Heart left ventricle (tissue), 16 donors: ENCODE measurements around the gene PFKP. TPM values are rescaled to one million over a fixed set of nuclear protein-coding genes. Genes with fewer than 3 reads are reported as not detected.
A peak's percentile ranks its signal among the peaks of the same experiment; 100 is the strongest.

ENCODE experiments used
- ATAC-seq, 4 donors: fragments of 200-7000 bp; cut with Tn5 transposase; one replicate each; pipeline ENCODE4 v1.9.1; 2020 to 2022; ENCODE audit warnings: moderate library complexity in 4 of 4, mild to moderate bottlenecking in 3 of 4, moderate number of reproducible peaks in 1 of 4
- DNase-seq, 5 donors: peaks; one replicate each; pipeline ENCODE4 v3.0.0-alpha.2; 2020
- H3K27ac ChIP-seq, 12 donors: fragments of 200-600 bp; sonication (generic) in 4 of 12; one replicate each; pipeline versions ENCODE4 v1.5.0 to v1.8.0; 2016 to 2022; ENCODE audit warnings: mild to moderate bottlenecking in 2 of 12
- H3K27me3 ChIP-seq, 9 donors: fragments of 200-600 bp; sonication (generic) in 2 of 9; one replicate each; pipeline versions ENCODE4 v1.5.1 to v1.8.0; 2016 to 2022; ENCODE audit warnings: mild to moderate bottlenecking in 3 of 9
- H3K36me3 ChIP-seq, 9 donors: fragments of 200-600 bp; sonication (generic) in 2 of 9; one replicate each; pipeline versions ENCODE4 v1.5.0 to v1.8.0; 2018 to 2022; ENCODE audit warnings: mild to moderate bottlenecking in 2 of 9
- H3K4me1 ChIP-seq, 12 donors: fragments of 200-600 bp; sonication (generic) in 4 of 12; one replicate each; pipeline versions ENCODE4 v1.5.0 to v1.8.0; 2016 to 2022; ENCODE audit warnings: mild to moderate bottlenecking in 3 of 12
- H3K4me3 ChIP-seq, 12 donors: fragments of 200-600 bp; sonication (generic) in 4 of 12; one replicate each; pipeline versions ENCODE4 v1.5.0 to v1.8.0; 2017 to 2022; ENCODE audit warnings: mild to moderate bottlenecking in 9 of 12, moderate library complexity in 4 of 12
- H3K9me3 ChIP-seq, 12 donors: fragments of 200-600 bp; sonication (generic) in 4 of 12; one replicate each; pipeline versions ENCODE4 v1.5.0 to v1.8.0; 2016 to 2022; ENCODE audit warnings: mild to moderate bottlenecking in 1 of 12
- CTCF ChIP-seq, 12 donors: fragments of 200-600 bp; sonication (generic) in 4 of 12; IDR thresholded peaks; one replicate each; pipeline versions ENCODE4 v1.5.0 to v1.8.0; 2018 to 2022; ENCODE audit warnings: antibody characterized with exemption in 12 of 12, mild to moderate bottlenecking in 5 of 12
- POLR2A ChIP-seq, 2 donors: fragments of 450-650 bp; IDR thresholded peaks; one replicate each; pipeline ENCODE4 v1.6.1; 2017; ENCODE audit warnings: antibody characterized with exemption in 2 of 2, mild to moderate bottlenecking in 2 of 2, moderate library complexity in 2 of 2
- WGBS, 4 donors: extraction: QIAGEN DNeasy Blood & Tissue Kit in 2 of 4; methylation state at CpG; one replicate each; pipeline versions ENCODE4 v1.1.5 to v1.1.7; 2013 to 2018; 5-methylcytosine and 5-hydroxymethylcytosine counted together
- intact Hi-C, 10 donors: fragments of 100-400 bp; cut with DNase I; formaldehyde crosslinking; loops; one replicate each; pipeline versions ENCODE4 v1.11.1 to v1.14.2; 2022
- polyA plus RNA-seq, 2 donors: library from polyadenylated mRNA; stranded (reverse); fragments of 200-250 nt; gene quantifications; one replicate each; pipeline ENCODE4 v1.2.3, GENCODE V29; 2013
- total RNA-seq, 9 donors: library from RNA; depleted of rRNA in 2 of 9; stranded (reverse); fragments of >200 nt in 2 of 9; fragmentation: NEBNext Ultra II Directional in 3 of 9; extraction: Animal tissue kit (Norgen Biotek cat#: 25700) in 3 of 9; gene quantifications; one replicate each; pipeline versions ENCODE4 v1.1.0 to v1.2.4, GENCODE V29; 2016 to 2023
- donor health status: ischemic (EF 13 %, LVEDD 7.1; RV severe dilation, severe dysfunction).
- donor health status: healthy with polysubstance abuse.
- donor health status: DM: no; HTN: yes; CAD: no.
- donor health status: DM: no; HTN: no; CAD: no.
- donor health status: ischemic (EF 25% LVEDD 6.9; RV normal size, moderate dysfunction).
- donor health status: ischemic (EF 25% LVEDD 5.7; RV mildly dilated, moderate dysfunction).
- donor health status: healthy.
- donor health status: DM: yes; HTN: yes; CAD: no.
- donor health status: ischemic (EF 35%, LVEDD 5.7; RV mildly dilated, moderate dysfunction).
- donor health status: nonischemic (EF 11% LVEDD 7.7; RV severe dilation, severe dysfunction).
- donor health status: DM: yes; HTN: yes; CAD: no.
- donor health status: PGD.
- donor health status: ischemic (EF 29% LVEDD 5.4; RV normal size, mild dysfunction).
- donor health status: nonischemic (EF 23%, LVEDD 6.1; RV moderate dilation, normal function).

The PFKP gene
- total and polyA plus RNA-seq, 11 donors = 68.0 to 318 (median 183) TPM

DNA sequence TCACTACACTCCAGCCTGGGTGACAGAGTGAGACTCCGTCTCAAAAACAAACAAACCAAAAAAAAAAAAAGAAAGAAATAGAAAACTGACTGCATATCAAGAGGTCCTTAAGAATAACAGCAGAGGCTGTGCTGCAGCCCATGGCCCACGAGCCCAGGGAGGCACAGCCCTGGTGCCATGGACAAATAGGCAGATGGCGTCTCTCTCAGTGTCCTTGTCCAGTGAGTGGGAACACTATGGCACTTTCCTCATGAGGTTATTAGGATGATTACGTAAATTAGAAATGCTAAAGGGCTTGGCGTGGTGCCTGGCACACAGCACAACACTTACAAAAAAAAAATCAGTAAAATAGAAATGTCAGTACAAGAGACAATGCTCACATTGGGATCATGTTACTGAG lies 33.4 kb upstream of the PFKP start:
- DNase-seq (no peak), ATAC-seq (no peak)
- Histone ChIP-seq H3K4me1 (peaks cover 0 to 8% (median 0%) of the 10 kb centered on the region in 12 donors), H3K36me3 (no peaks in the 10 kb centered on the region), H3K9me3 (no peaks in the 10 kb centered on the region), H3K27ac (no peak overlapping the region), H3K4me3 (no peak overlapping the region), H3K27me3 (peaks cover 0 to 6% (median 0%) of the 10 kb centered on the region in 9 donors)
- WGBS, 4 donors = 78 to 88% (median 83%) methylated on average over 5 of the region's 5 CpGs
- TF ChIP-seq POLR2A (IDR thresholded peaks at IDR 0.05) (no peak), CTCF (IDR thresholded peaks at IDR 0.05) (no peak)
- intact Hi-C loops = no loop called here

DNA sequence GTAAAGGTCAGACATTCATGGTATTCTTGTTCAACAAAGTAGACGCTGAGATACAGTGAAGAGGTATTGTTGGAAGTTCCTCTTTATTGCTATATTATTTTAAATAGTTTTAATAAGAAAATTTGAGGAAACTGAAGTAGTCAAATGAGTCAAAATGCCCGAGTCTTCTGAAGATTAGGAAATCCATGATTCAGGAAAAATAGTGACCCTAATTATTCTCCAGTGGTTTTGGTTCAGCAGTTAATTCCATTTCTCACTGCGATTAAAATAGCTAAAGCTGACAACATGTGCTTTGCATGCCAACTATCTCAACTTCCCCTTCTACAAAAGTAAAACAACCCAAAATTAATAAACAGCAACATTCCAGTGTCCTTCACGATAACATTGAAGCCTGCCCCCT lies 32.7 kb upstream of the PFKP start:
- Histone ChIP-seq H3K36me3 (no peaks in the 10 kb centered on the region), H3K4me3 (no peak overlapping the region), H3K4me1 (peaks cover 0 to 8% (median 0%) of the 10 kb centered on the region in 12 donors), H3K27me3 (peaks cover 0 to 10% (median 0%) of the 10 kb centered on the region in 9 donors), H3K9me3 (no peaks in the 10 kb centered on the region), H3K27ac (no peak overlapping the region)
- no peak for ATAC-seq
- no peak for DNase-seq
- 58 to 67% (median 66%) methylated on average over 4 of the region's 4 CpGs for WGBS, 4 donors
- TF ChIP-seq CTCF (IDR thresholded peaks at IDR 0.05) (no peak), POLR2A (IDR thresholded peaks at IDR 0.05) (no peak)
- intact Hi-C loops = loop anchor here in 2 of 10 donors (5.0 kb wide), 1 partner anchor 102 kb away; no protein-coding TSS in a partner anchor

GRCh38 chr10:3036155-3037021 lies 31.0 kb upstream of the PFKP start:
- Histone ChIP-seq H3K27me3 (peaks cover 0 to 10% (median 0%) of the 10 kb centered on the region in 9 donors), H3K27ac (no peak overlapping the region), H3K9me3 (no peaks in the 10 kb centered on the region), H3K4me3 (no peak overlapping the region), H3K4me1 (peaks cover 0 to 8% (median 0%) of the 10 kb centered on the region in 12 donors), H3K36me3 (no peaks in the 10 kb centered on the region)
- TF ChIP-seq POLR2A (IDR thresholded peaks at IDR 0.05) = no peak
- TF ChIP-seq CTCF (IDR thresholded peaks at IDR 0.05) = no peak
- WGBS, 4 donors = 75 to 79% (median 78%) methylated on average over 8 of the region's 8 CpGs
- ATAC-seq (peak in 2 of 4 donors; percentile 20 to 32), DNase-seq (no peak)
- intact Hi-C loops = loop anchor here in 2 of 10 donors (5.0 kb wide), 1 partner anchor 104 kb away; no protein-coding TSS in a partner anchor

DNA sequence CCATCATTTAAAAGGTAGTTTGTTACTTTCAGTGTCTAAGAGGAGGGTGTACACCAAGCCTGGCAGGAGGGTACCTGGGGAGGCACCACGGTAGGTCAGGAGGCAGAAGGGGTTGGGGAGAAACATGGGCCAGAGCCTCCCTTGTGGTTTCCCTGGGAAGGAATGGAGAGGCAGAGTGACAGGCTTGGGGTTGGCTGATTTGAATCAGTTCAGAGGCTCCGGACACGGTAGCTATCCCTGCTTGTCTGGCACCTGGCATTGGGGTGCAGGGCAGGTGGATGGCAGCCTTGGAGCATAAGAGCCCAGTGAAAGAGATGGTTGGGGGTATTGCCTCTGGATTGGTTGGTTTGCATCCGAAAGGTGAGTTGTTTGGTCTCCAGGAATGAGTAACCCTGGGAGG lies 30.2 kb upstream of the PFKP start:
- no peak overlapping the region for H3K4me3 ChIP-seq
- TF ChIP-seq CTCF (IDR thresholded peaks at IDR 0.05) (no peak), POLR2A (IDR thresholded peaks at IDR 0.05) (no peak)
- peaks cover 0 to 8% (median 0%) of the 10 kb centered on the region in 12 donors for H3K4me1 ChIP-seq
- no peaks in the 10 kb centered on the region for H3K36me3 ChIP-seq
- ATAC-seq (no peak), DNase-seq (no peak)
- no peaks in the 10 kb centered on the region for H3K9me3 ChIP-seq
- H3K27me3 ChIP-seq = peaks cover 0 to 10% (median 0%) of the 10 kb centered on the region in 9 donors
- no peak overlapping the region for H3K27ac ChIP-seq
- 87 to 93% (median 88%) methylated on average over 4 of the region's 4 CpGs for WGBS, 4 donors
- intact Hi-C loops = loop anchor here in 2 of 10 donors (5.0 kb wide), 1 partner anchor 105 kb away; no protein-coding TSS in a partner anchor
